OCI-LY3 (cell line): Measurements from ENCODE around the gene MYH10.

Source experiments
- H2AFZ ChIP-seq: fragments of 200-600, 300-600 bp; shearing (Covaris generic); 2 replicates; pipeline ENCODE4 v1.6.0; 2014; ENCODE audit warnings: antibody characterized with exemption, low read depth, low read length
- H3K27ac ChIP-seq: fragments of 200-600, 300-600 bp; sonication (generic); 2 replicates; pipeline ENCODE4 v1.5.1; 2014; ENCODE audit warnings: mild to moderate bottlenecking, low read length, moderate library complexity, mixed read lengths
- H3K27me3 ChIP-seq: fragments of 200-600, 300-600 bp; sonication (generic); 2 replicates; pipeline ENCODE4 v1.6.1; 2014; ENCODE audit warnings: low read depth, low read length, mixed read lengths
- H3K36me3 ChIP-seq: fragments of 200-600, 300-600 bp; sonication (generic); replicated peaks from 2 replicates; pipeline ENCODE3; 2014; ENCODE audit warnings: low read depth, low read length, mixed read lengths
- H3K4me1 ChIP-seq: fragments of 300-600, 200-600 bp; sonication (generic); 2 replicates; pipeline ENCODE4 v1.6.1; 2014; ENCODE audit warnings: low read length, mixed read lengths
- H3K4me2 ChIP-seq: fragments of 200-600, 300-600 bp; sonication (generic); 2 replicates; pipeline ENCODE4 v1.6.1; 2014; ENCODE audit warnings: low read length, mixed read lengths
- H3K4me3 ChIP-seq: fragments of 300-600, 200-600 bp; sonication (generic); 2 replicates; pipeline ENCODE4 v1.5.1; 2014; ENCODE audit warnings: antibody characterized with exemption, mild to moderate bottlenecking, low read length, moderate library complexity
- H3K79me2 ChIP-seq: fragments of 300-600, 200-600 bp; shearing (Covaris generic); 2 replicates; pipeline ENCODE4 v1.6.1; 2014; ENCODE audit warnings: mild to moderate bottlenecking, low read length, mixed read lengths
- H3K9ac ChIP-seq: fragments of 300-600, 200-600 bp; shearing (Covaris generic); 2 replicates; pipeline ENCODE4 v1.6.0; 2014; ENCODE audit warnings: mild to moderate bottlenecking, low read length, moderate library complexity
- H3K9me3 ChIP-seq: fragments of 200-600, 300-600 bp; shearing (Covaris generic); 2 replicates; pipeline ENCODE4 v1.6.1; 2014; ENCODE audit warnings: low read length, mixed read lengths; ENCODE audit not compliant: insufficient read depth
- H4K20me1 ChIP-seq: fragments of 200-600, 300-600 bp; sonication (generic); 2 replicates; pipeline ENCODE4 v1.6.1; 2016; ENCODE audit warnings: low read length, mixed read lengths; ENCODE audit not compliant: insufficient read depth
- CTCF ChIP-seq: fragments of 200-600, 300-600 bp; sonication (generic); IDR thresholded peaks from 2 replicates; pipeline ENCODE4 v1.5.1; 2014; ENCODE audit warnings: antibody characterized with exemption, low read length, low read depth
- EZH2phosphoT487 ChIP-seq: fragments of 200-600 bp; shearing (Covaris generic); IDR thresholded peaks from 2 replicates; pipeline ENCODE4 v1.6.1; 2018; ENCODE audit warnings: antibody characterized with exemption, mixed run types, low read depth

Gene MYH10

GRCh38 chr17:8668176-8668740 lies 37.7 kb upstream of the MYH10 start:
- Histone ChIP-seq H3K4me3 (no peak overlapping the region), H3K4me1 (no peaks in the 10 kb centered on the region), H3K9me3 (no peaks in the 10 kb centered on the region), H3K27ac (no peak overlapping the region), H3K9ac (no peak overlapping the region), H2AFZ (no peak overlapping the region), H3K36me3 (no peaks in the 10 kb centered on the region), H3K79me2 (no peaks in the 10 kb centered on the region), H3K27me3 (no peaks in the 10 kb centered on the region), H3K4me2 (no peak overlapping the region), H4K20me1 (no peaks in the 10 kb centered on the region)
- TF ChIP-seq CTCF = no peak
- no peak for TF ChIP-seq EZH2phosphoT487

GRCh38 chr17:8667421-8667820 lies 36.9 kb upstream of the MYH10 start:
- Histone ChIP-seq H4K20me1 (no peaks in the 10 kb centered on the region), H3K9me3 (no peaks in the 10 kb centered on the region), H3K4me2 (no peak overlapping the region), H2AFZ (no peak overlapping the region), H3K27ac (no peak overlapping the region), H3K9ac (no peak overlapping the region), H3K79me2 (no peaks in the 10 kb centered on the region), H3K4me3 (no peak overlapping the region), H3K36me3 (no peaks in the 10 kb centered on the region), H3K4me1 (no peaks in the 10 kb centered on the region), H3K27me3 (no peaks in the 10 kb centered on the region)
- TF ChIP-seq CTCF = no peak
- no peak for TF ChIP-seq EZH2phosphoT487

- TF ChIP-seq EZH2phosphoT487 = no peak
- no peak for TF ChIP-seq CTCF
- Histone ChIP-seq H3K27me3 (no peaks in the 10 kb centered on the region), H3K27ac (no peak overlapping the region), H2AFZ (no peak overlapping the region), H4K20me1 (no peaks in the 10 kb centered on the region), H3K9ac (no peak overlapping the region), H3K79me2 (no peaks in the 10 kb centered on the region), H3K9me3 (no peaks in the 10 kb centered on the region), H3K4me3 (no peak overlapping the region), H3K4me2 (no peak overlapping the region), H3K36me3 (no peaks in the 10 kb centered on the region), H3K4me1 (no peaks in the 10 kb centered on the region)
Measured at GRCh38 chr17:8665684-8666083, 35.2 kb upstream of the MYH10 start.

- no peak overlapping the region for H3K4me3 ChIP-seq
- no peaks in the 10 kb centered on the region for H3K27me3 ChIP-seq
- H3K79me2 ChIP-seq = no peaks in the 10 kb centered on the region
- no peaks in the 10 kb centered on the region for H3K36me3 ChIP-seq
- no peak overlapping the region for H2AFZ ChIP-seq
- no peak overlapping the region for H3K9ac ChIP-seq
- no peaks in the 10 kb centered on the region for H3K4me1 ChIP-seq
- H3K9me3 ChIP-seq = no peaks in the 10 kb centered on the region
- H3K27ac ChIP-seq = no peak overlapping the region
- no peak overlapping the region for H3K4me2 ChIP-seq
- TF ChIP-seq EZH2phosphoT487 (no peak), CTCF (no peak)
- no peaks in the 10 kb centered on the region for H4K20me1 ChIP-seq
Measured at GRCh38 chr17:8664456-8665126, 34.1 kb upstream of the MYH10 start.
